Central memory CD4-positive, alpha-beta T cell (primary cell): Measurements from ENCODE around the gene PAPOLB.

ENCODE experiments used
- DNase-seq: peaks from one replicate; pipeline ENCODE4 v3.0.0; 2022

Gene PAPOLB

DNA sequence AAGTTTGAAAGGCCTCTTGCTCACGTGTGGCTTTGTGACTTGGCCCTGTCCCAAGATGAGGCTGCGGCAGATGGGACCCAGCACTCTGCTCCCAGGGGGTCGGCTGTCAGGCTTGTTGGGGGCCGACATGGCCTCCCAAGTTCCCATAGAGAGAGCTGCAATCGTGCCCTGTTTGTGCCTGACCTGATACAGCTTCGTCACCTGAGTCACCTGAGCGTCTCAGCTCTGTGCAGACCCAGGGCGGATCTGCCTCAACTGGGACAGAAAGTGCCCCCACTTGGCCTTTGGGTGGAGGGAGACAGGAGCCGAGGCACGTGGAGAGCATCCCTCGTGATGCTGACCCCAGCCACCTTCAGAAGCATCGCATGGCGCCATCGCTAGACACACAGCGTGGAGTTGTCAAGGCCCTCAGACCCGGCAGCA, 21.7 kb downstream of the PAPOLB start:
- no peak for DNase-seq

DNA sequence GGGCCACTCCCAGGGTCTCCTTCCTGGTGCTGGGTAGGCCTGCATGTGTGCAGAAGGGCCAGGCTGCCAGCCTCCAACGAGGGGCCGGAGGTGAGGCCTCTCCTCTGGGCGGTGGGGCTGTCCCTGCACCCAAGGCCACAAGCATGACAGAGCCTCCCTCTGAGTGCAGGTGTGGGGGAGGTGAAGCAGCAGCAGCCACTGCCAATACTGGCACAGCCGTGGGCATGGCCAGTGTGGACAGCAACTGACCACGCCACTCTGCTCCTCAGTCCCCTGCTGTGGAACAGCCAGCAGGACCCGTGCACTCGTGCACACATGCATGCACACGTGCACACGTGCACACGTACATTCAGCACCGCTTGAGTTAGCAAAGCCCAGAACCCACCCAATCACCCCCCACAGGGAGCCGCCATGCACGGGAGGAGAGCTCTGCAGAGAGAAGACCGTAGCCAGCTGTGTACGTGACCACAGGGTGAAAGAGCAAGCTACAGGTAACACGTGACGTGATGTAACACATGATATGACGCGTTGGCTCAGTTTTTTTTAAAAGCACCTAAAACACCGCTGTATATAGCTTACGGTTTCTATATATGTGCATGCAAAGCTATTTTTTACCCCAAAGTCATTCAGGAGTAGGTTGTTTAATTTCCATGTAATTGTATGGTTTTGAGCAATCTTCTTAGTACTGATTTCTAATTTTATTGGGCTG, 23.1 kb downstream of the PAPOLB start:
- no peak for DNase-seq

DNA sequence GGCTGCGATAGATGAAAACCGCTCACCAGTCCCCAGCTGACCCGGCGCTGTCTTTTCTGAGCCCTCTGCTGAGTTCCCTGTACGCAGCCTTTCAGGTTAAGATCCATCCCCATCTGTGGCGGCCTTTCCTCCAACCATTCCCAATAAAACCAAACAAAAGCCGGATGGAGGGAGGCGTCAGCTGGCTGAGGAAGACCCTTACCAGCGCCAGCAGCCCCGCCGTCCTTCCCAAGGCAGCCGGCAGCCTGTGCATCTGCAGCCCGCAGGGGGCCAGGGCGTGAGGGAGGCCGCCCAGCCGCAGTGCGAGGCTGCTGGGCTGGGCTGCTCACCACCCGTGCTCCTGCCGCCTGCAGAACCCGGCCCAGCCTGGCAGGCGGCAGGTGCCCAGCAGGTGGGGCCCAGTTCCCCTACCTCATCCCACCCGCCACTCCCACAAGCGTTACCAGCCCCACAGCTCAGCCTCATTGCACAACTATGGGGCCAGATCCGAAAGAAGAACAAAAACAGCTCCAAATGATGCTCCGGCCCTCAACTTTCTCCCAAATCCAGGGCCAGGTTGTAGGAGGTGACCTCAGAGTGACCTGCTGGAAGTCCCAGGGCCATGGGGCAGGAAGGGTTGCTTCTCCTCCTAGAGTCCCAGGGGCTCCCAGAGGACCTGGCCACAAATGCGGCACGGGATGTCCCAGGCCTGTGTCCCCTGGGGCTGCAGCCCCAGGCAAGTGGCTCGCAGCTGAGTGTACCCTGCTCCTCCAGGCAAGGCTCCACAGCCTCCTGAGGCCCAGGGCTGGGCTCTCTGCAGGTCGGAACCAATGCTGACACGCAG, 23.8 kb downstream of the PAPOLB start:
- DNase-seq: no peak

DNA sequence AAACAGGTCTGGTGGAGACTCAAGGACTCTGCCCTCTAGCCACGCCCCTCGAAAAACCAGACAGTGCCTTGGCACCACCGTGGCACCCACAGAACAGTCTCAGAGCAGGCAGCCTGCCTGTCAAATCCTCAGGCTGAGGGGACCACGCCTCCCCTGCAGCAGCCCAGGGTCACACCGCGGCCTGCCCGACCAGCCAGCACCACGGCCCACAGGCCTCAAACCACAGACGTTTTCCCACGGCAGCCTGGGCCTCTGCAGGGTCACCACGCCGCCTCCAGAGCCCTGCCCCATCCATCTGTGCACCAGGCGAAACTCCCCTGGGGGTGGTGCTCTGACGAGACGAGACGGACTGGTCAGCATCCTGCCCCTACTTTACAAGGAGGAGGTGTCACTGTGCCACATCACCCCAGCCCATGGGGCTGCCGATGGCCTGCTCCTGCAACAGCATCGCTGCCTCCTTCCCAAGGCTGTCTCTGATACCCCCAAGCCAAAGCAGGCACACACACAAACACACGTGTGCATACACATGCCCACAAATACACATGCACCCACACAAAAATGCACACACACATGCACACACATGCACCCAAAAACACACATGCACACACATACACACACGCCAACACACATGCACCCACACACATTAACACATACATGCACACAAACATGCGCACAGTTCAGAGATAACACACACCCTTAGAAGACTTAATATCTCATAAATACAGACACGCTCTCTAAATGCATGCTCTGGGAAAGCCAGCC, 24.6 kb downstream of the PAPOLB start:
- DNase-seq: no peak

DNA sequence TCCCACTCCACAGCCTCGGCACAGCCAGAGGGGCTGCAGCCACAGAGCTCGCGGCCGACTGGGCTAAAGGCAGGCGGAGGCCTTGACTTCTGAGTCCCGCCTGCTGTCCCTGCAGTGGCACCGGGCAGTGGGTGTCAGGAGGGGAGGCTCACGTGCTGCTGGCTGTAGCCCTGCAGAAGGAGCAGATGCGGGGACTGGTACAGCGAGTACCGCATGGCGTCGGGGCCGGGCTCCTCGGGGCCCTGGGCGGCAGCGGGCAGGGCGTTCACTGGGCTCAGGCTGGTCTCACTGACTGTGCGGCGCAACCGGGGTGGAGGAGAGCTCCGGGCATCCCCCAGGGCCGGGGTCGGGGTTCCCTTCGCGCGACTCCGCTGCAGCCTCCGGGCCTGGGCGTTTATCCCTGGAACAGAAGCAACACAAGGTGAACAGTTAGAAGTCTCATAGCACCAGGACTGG, 25.6 kb downstream of the PAPOLB start:
- DNase-seq: no peak

DNA sequence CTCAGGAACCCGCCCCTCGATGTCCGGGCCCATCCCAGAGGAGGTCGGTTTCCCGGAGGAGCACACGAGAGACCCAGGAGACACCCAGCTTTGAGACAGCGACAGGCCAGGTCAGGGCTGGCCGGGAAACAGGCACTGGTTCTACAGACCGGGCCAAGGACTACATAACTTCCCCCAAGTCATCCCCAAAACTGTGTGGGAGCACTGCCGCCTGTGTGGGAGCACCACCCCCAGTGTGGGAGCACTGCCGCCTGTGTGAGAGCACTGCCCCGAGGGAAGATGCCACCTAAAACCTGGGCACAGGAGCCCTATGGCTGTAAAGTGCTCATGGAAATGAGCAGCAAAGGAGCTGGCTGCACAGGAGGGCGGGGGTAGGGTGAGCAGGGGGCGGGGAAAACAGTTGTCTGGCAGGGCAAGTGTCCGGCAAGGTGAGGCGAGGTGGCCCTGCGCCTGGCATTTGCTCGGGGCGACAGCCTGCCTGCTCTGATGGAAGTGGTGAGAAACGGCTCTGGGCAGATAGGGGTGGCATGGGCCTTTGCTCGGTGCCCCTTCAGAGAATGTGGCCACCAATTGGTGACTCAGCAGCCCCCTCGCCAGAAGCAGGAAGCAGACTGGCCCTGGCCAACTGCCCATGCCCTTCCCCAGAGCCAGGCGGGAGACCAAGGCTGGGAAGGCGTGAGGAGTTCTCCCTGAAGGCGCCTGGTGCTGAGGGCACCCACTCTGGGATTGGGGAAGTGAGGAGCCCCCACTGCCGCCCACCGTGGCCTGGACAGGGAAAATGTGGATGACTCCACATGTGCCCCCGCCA, 26.2 kb downstream of the PAPOLB start:
- no peak for DNase-seq

DNA sequence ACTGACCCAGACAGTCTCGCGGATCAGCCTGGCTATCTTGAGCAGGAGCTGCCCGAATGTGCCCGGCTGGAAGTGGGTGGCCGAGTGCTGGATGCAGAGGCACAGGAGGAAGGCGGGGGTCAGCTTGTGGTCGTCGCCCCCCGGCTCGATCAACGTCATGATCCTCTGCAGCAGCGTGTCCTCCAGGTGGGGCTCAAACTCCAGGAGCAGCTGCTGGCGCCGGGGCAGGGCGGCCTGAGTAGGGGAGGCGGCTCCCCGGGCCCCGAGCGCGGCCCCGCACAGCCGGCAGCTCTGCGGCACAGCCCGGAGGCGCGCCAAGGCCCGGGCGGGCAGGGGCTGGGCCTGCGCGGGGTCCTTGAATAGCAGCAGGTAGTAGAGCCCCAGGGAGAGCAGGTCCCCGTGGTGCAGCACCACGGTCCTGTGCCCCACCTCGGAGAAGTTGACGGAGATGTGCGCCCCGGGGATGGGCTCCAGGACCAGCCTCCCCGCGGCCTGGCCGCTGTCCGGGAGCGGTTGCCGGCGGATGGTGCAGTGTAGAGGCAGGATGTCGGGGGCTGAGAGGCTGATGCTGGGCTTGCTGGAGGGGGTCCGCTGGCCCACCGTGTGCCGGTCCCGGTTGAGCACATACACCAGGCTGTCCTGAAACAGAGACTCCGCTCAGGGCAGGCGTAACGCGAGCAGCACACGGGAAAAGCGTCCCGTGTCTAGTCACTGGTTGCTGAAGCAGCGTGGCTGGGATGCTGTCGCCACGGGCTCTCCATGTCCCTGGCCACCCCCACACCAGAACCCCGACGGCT, 27.0 kb downstream of the PAPOLB start:
- DNase-seq: no peak

DNA sequence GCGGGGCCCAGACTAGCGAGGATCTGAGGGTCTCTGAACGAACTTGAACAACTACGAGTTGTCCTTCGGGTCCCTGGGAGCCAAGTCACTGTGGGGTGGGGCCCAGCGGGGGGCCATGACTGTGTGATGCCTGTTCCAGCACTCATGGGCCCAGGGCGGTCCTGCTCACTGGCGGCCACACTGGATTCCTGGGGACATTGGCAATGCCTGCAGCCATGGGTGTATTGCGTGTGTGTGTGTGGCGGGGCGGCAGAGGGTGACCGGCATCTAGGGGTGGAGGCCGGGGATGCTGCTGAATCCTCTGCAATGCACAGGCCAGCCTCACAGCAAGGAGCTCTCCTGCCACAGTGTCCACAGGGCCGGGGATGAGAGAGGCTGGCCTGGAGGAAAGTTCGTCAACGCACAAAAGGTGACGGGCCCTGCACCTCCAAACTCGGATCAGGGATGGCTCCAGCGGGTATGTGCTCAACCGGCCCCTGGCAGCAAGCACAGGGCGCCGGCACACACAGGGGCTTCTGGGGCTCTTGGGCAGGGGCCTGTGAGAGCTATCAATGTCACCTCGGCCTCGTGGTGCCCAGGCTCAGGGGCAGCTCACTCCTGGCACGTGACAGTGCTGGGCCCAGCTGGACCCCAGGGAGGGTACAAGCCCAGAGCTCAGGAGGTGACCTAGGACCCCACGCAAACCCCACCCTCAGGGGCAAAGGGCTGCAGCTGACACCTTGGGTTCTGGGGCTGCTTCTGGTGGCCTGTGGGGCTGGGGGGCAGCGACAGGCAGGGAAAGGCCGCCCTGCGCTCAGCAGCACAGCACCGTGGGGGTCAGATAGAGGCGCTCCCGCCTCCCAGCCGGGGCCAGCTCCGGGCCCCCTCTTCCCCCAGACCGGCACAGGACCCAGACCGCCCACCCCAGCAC, 27.9 kb downstream of the PAPOLB start:
- DNase-seq: no peak

DNA sequence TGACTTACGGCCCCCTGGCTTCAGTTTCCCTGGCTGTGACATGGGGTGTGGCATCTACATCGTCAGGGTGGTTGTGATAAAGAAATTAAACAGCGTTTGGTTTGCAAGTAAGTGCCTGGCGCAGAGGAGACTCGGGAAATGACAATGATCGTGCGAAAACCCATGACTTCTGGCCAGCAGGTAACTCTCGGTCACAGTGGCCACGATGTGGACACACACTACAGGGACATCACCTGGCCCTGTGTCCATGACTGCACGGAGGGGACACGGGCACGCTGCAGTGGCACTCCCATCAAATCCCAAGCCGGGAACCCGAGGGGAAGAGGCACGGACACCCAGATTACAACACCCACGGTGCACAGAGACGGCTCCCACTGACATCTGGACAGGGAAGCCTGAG, 28.7 kb downstream of the PAPOLB start:
- DNase-seq: no peak

DNA sequence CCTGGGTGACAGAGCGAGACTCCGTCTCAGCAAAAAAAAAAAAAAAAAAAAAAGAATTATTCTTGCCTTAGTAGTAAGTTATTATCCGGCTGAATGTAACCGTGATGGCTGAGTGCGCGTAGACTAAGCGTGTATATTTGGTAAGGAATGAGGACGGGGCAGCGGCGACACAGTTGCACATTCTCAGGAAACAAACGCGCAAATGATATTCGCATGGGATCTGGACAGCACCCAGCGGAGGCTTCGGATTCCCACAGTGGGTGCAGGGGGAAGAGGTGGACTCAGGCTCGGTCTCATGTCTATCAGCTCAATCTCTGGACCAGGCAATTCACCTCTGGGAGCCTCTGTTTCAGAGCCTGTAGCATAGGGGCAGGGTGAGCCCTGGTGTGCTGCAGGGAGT, 29.1 kb downstream of the PAPOLB start:
- no peak for DNase-seq

DNA sequence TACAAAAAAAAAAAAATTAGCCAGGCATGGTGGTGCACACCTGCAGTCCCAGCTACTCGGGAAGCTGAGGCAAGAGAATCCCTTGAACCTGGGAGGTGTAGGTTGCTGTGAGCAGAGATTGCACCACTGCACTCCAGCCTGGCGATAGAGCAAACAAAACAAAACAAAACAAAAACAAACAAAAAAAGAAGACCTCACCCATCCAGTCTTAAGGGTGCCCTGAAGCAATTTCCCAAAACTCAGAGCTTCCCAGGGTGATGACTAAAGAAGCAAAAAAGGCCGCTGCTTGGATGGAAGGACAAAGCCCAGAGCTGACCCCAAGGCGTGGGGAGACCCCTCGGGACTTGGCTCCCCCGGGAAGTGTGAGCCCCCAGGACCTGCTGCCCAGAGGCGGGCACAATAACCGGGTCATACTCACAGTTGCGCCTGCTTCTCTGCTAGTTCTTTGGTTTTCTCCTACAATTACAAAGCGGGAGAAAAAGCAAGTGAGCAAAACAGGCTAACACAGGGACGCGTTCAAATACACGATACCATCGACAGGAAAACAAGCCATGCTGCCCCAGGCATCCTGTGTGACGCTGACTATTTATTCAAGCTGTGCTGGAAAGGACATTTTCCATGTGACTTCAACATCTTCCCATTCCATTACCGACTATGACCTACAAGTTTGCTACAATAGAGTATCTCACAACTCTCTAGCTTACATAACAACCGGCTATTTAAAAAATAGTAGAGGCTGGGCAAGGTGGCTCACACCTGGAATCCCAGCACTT, 29.9 kb downstream of the PAPOLB start:
- DNase-seq: no peak

DNA sequence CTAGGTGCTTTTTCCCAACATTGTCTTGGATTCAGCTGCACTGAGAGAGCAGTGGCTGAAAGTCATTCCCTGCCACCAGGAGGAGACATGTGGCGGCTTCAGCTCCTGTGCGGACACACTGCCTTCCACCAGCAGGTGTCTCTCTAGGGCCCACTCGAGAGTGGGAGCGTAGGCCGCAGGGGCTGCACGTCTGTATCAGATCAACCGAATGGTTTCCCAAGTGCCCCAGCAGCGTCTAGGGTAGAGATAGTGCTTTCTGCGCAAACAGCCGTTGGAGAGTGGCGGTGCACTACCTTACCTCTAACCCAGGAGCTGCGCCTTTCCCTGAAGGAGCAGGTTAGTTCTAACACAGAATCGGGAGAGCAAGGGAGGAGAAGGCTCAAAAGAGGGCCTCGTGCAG, 31.7 kb downstream of the PAPOLB start:
- DNase-seq: peak; percentile 26

DNA sequence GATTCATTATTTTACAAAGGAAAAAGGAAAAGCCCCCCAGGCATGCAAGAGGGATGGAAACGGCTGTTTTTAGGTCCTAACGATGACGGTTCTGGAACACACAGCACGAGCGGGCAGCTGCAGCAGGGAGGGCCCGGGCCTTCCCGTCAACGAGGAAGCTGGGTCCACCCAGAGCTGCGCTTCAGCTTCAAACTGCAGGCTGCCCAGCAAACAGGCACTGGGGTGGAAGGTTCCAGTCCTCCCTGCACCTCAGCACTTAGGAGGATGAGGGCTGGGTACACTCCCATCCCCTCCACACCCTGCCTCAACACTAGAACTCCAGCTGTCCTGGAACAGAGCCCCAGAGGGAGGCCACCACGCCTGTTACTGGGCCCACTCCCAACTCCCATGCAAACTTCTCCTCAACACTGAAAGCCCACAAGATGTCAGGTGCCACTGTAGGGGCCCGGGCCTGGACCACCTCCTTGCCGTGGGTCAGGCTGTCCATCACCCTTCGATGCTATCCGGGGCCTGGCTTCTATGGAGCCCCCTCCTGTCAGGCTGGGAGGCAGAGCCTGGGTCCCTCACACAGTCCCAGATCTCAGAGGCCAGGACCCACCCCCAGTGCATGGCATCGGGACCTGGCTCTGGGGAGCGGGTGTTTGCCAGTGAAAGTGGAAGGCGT, 33.0 kb downstream of the PAPOLB start:
- no peak for DNase-seq

DNA sequence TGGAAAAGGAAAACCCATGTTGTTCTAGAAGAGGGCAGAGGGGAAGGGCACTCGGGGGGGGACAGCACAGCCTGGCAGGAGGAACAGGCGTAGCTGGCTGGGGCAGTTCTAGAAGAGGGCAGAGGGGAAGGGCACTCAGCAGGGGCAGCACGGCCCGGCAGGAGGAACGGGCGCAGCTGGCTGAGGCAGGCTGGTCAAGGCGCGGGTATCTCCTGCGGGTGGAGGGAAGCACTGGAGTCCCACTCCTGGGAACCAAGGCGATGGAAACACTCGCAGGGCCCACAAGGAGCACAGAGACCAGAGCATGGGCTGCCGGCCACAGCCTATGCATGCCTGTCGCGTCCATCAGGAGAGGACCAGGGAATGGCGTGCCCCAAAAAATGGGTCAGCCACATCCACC, 36.7 kb downstream of the PAPOLB start:
- no peak for DNase-seq

DNA sequence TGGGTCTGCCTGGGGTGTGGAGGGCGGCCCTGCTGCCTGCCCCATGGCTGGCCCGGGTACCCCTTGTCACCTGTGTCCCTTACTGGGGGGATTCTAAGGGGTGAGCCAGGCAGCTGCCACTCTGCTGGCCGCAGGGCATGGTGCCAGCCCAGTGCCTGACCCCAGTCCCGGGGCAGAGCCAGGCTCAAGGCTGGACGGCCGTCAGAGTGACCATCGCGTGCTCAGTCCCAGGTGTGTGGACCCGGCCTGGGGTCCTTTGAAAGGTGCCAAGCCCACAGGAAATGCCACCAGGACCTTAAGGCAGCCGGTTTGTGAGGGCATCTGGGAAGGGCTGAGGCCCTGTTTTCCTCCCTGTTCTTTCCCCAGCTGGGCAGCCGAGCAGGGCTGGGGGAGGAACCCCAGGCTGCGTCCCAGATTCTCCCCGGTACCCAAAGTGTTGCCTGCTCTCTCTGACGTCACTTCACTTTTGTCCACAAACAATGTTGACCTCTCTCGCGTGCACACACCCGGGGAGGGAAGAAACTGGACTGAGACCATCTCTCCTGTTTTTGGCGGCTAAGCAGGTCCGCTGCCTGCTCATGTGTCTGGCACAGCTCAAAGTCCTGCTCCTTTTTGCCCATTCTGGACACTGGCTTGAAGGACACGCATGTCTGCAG, 37.6 kb downstream of the PAPOLB start:
- DNase-seq: no peak

DNA sequence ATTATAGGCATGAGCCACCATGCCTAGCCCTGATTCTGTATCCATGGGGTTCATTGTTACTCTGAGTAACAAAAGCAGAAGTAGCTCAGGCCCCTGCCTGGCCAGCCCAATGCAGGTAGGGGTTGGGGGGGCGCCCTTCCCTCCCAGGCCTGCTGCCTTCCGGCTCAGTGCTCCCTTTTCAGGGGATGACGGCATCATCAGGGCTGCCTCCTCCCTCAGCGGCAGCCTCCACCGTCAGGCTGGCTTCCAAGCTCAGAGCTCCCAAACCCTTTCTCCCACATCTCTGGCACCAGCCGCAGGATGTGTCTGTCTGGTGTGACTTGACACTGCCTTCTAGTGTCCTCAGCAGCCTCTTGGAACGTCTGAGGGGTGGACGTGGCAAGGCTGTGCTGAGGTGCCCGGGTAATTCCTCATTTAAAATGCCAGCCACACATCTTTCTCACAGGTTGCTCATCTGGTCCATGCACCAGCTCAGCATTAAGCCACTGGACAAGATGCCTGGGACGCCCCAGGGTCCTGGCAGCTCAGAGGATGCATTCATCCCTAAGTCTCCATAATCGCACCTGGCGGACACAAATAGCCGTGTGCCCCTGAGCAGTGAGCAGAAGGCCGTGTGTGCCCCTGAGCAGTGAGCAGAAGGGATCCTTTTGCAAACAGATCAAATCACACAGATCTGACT, 38.2 kb downstream of the PAPOLB start:
- no peak for DNase-seq

DNA sequence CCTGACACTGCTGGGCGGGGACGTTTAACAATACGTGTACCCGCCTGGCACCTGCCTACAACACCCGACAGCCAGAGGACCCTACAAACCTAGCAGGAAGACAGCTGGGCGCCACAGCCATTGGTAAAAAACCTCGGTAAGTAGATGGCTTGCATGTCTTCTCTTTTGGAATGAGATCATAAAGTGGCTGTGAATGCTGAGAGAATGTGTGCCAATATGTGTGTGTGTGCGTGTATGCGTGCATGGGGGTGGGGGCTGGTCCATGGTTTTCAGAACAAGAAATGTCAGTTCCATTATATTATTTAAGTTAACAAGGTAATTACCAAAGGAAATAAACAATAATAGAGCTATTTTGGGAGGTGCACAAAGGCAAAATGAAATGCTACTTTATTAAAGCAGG, 39.2 kb downstream of the PAPOLB start:
- no peak for DNase-seq

DNA sequence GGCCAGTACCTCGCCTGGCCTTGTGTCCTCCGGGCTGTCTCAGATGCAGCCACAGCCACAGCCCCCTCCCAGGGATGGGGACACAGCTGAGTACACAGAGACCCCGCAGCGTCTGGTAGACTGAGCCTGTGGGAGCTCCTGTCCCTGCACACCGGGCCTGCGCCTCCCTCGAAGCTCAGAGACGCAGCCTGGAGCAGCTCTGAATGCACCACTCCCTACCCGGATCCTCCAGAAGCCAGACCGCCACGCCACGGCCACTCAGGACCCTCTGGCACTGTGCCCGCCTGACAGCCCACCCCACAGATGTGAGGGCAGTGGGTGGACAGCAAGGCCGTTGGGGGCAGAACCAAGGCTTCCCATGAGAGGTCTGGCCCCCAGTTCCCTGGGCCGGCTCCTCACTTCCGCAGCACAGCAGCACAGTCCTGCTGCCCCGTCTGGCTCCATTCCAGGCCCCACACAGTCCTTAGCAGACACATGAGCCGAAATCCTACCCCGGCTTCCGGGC, 40.8 kb downstream of the PAPOLB start:
- DNase-seq: no peak
